Eye (tissue), 1 donor: Measurements from ENCODE around the gene ZNF276.
"Not testable (repeated sequence)": the region's sequence is repeated elsewhere in the genome, so short reads cannot be mapped to it uniquely, and the experiment has no call there.

Source experiments
- DNase-seq: peaks from one replicate; pipeline ENCODE4 v3.0.0-alpha.2; 2015

The ZNF276 gene

DNA sequence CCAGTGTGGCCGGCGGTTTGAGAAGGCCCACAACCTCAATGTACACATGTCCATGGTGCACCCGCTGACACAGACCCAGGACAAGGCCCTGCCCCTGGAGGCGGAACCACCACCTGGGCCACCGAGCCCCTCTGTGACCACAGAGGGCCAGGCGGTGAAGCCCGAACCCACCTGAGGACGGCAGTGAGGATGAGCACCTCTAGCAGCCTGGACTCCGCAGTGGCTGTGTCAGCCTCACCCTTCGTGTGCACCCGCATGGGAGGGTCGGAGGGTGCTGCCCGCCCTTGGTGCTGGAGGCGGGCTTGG is 16.7 kb downstream of the ZNF276 start:
- no peak for DNase-seq

DNA sequence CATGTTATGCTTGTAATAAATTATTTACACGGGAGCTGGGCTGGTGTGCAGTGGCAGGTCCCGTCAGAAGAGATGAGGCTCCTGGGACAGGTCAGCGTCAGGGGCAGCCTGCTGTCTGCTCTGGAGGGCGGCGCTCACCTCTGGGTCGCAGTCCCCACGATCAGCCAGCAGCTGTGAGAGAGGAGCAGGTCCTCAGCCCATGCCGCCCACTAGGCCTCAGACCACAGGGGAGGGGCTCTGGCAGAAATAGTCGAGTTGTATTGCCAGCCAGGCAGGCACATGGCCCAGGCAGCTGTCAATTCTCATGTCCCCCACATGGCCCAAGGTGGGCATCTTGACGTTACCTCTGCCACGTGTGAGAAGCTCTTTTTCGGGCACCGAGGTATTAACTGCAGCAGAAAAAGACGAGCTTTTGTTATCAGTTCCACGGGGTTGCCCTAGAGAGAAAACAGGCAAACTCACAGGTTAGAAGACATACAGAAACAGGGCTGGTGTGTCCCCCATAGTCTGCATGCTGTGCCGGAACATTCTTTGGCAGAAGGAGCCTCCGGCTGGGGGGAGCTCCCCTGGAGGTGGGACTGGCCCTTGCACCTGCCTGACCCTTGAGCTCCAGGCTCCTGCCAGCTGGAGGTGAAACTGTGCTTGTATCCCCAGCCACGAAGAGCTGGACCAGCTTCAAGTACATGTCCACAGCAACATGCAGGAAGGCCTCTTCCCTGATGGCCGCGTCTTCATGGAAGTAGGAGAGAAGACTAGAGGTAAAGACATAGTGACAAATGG is 17.4 kb downstream of the ZNF276 start:
- no peak for DNase-seq

DNA sequence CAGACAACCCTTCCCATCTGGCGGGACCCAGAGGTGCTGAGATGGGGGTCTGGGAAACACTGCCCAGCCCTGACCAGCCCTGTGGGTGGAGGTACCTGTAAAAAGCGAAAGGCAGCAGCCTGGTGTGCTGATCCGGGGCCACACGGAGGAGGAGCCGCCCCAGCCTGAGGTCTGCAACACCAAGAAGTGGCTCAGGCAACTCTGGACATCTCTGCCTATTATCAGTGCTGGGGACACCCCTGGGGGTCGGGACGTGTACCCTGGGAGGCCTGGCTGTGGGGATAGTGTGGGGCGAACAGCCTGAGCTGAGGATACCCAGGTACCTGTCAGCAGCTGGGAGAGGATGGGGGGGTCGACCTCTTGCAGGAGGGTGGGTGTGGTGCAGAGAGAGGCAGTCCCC is 18.0 kb downstream of the ZNF276 start:
- DNase-seq: no peak

DNA sequence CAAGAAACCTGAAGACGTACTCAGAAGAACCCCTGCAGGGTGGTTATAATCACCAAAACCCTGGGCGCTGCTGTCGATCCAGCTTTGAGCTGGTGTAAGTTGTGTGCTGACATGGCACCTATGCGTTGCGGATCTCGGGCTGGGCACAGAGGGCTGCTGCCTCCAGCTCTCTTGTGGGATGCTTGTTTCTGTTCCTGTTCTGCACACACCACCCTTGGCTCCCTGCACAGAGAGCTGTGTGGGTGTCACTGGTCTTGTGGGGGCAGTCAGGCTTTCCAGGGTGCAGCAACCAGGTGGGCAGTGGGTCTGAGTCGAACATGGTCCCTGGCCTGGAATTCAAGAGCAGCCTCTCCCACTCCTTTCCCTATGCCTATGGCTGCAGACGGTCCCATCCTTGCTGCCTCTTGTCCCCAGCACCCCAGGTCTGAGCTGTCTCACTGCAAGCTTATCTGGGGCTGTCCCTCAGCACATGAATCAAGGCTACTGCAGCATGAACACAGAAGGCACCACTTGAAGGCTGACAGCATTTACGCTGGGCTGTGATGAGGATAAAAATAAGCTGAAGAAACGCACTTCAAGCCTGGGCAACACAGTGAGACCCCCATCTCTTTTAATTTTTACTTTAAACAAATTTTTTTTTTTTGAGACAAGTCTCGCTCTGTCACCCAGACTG is 20.1 kb downstream of the ZNF276 start:
- DNase-seq: no peak

DNA sequence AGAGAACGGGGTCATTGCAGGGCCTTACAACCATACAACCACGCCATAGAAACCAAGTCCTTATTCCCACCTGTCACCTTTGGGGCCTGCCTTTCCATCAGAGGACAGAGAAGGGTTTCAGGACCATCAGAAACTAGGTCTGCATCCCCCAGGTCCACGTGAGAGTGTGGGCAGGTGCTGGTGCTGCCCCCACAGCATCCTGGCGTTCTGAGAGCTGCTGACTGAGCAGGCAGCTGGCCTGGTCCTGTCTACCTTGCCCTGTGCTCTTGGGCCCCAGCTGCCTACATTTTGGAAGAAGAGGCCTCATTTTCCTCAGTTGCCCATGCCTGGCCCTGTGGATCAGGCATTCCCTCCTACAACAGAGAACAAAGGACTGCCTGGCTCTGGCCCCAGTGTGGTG is 21.6 kb downstream of the ZNF276 start:
- DNase-seq: no peak

DNA sequence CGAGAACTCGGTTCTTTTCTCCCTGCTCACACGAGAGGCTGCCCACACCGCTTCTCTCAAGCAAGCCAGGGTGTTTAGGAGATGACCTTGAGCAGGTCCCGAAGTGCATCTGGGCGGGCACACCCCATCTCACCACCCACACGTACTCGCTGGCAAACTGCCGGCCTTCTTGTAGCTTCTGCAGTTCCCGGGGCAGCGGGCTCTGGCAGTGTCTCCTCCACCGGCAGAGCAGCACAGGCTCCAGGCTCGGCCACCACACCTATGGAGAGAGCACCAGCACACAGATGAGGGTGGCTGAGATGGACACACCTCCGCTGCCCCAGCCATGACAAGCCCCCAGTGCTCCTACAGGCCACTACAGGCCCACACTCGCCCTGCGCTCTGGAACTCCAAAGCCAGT is 23.5 kb downstream of the ZNF276 start:
- DNase-seq: no peak

DNA sequence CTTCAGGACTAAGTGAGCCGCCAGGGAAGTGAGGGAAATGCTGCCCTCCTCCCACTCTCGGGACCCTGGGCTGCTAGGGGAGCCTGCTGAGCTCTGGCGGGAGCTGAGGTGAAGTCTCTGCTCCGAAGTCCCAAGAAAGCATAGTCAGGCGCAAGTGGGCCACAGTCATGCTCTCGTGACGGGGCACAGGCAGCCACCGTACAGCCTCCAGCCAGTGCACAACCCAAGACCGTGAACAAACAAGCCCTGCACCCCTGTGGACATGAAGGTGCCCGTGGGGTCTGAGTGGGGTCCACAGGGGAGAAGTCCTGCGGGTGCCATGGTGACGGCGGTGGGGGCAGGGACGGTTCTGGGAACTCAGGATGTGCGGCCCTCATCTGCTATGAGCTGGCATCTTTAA is 24.7 kb downstream of the ZNF276 start:
- no peak for DNase-seq

DNA sequence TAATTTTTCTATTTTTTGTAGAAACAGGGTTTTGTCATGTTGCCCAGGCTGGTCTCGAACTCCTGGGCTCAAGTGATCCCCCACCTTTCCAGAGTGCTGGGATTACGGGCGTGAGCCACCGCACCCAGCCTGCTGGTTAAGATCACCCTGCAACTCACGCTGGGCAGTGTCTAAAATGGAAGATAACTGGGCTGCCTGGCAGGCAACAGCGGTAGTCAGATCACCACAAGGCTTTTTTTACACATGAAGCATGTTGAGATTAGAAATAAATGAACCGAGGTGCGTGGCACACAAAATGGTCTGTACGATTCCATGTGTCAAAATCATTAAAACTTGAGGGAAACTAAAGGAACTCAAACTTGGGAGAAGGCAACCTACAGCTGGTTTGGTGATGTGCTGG is 26.7 kb downstream of the ZNF276 start:
- DNase-seq: no peak

DNA sequence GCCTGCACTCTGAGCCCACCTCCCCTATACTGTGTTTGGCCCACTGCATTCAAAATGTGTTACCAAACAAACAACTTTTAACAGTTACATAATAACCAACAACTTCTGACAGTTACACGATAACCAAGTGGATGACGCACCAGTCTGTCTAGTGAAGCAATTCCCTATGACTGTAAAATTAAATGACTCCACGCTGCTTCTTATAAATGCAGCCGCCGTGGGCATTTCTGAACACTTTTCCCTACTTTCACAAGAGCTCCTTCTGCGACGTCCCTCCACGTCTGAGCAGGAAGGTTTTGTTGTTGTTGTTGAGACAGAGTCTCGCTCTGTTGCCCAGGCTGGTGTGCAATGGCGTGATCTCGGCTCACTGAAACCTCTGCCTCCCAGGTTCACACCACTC is 27.6 kb downstream of the ZNF276 start:
- no peak for DNase-seq

DNA sequence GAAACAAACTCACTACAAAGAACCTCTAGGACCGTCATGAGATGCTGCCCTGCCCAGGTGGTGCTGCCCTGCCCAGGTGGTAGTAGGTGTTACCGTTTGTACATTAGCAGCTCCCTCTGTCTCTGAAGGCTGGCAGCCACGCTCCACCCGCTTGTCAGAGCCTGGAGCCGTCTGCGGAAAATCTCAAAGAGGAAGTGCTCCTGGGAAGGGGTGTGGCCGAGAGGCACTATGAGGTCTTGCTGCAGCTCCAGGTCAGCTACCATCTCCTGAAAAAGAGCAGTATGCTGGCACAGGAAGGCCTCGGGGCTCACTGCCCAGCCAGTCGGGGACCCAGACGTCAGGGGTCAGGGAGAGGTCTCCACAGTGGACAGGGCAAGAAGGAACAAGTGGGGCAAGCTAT is 28.3 kb downstream of the ZNF276 start:
- DNase-seq: no peak

DNA sequence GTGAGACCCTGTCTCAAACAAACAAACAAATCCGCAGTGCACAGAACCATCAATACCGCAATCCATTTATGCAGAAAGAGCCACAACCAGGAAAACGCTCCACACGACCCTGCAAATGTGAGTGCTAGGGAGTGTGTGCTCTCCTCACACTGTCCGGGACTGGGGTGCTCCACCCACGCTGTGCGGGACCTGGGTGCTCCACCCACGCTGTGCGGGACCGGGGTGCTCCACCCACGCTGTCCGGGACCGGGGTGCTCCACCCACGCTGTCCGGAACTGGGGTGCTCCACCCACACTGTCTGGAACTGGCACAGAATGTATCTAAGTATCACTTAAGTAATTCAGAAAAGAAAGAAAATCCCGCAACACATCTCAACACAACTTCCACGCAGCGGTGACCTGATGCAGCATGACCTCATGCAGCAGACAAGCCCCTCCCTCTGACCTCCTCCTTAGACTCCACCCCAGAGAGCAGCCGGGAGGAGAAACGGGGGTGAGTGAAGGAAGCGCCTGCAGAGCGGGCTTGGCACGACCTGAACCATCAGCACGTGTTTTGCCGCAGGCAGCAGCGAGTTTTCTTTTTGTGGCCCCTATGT is 38.5 kb downstream of the ZNF276 start:
- DNase-seq: no peak

DNA sequence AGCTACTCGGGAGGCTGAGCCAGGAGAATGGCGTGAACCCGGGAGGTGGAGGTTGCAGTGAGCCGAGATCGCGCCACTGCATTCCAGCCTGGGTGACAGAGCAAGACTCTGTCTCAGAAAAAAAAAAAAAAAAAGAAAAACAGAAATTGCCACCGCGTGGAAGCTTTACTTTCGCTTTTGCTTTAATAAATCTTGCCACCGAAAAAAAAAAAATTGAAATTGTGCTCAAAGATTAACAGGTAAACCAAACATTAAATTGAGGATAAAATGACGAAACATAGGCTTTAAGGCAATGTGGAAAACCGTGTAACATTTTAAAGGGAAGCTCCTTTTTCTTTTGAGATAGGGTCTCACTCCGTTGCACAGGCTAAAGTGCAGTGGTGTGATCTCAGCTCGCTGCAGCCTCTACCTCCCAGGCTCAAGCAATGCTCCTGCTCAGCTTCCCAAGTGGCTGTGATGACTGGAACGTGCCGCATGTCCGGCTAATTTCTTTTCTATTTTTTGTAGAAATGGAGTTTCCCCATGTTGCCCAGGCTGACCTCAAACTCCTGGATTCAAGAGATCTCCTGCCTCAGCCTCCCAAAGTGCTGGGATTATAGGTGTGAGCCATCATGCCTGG is 40.1 kb downstream of the ZNF276 start:
- no peak for DNase-seq

DNA sequence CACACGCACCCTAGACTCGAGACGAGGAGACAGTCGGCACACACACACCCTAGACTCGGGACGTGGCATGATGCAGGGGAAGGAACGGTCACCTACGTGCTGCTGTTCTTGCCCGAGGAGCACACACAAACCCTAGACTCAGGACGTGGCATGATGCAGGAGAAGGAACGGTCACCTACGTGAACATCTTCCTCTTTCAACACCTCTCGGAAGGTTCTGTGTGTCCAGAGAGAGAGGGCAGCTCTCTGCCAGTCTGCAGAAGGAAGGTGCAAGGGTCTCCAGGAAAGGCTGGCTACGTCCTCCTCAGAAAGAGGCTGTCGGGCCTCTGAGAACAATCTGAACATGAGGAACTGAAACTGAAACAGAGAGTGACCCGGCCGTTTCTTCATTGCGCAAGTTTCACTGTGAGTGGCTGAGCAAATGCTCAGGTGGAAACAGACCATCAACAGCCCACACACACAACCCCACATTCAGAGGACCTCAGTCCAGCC is 43.4 kb downstream of the ZNF276 start:
- no peak for DNase-seq

DNA sequence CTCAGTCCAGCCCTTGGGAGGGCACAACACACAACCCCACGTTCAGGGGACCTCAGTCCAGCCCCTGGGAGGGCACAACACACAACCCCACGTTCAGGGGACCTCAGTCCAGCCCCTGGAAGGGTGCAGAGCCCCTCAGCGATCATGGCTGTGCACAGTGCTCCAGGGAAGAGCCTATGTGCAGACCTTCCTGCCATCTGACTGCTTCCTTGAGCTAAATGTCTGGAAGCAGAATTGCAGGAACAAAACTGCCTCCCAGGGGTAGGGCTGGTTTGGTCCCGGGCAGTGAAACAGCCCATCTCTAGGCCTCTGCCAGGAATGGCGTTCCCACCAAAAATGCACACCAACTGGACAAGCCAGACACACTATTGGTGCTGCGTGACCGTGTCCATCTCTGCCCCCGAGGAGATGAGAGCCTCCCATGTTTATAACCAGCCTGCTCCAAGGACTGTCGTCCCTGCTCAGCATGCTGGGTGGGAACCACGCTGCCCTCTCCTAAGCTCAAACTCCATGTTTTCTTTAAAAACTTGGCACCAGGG is 44.0 kb downstream of the ZNF276 start:
- DNase-seq: no peak

DNA sequence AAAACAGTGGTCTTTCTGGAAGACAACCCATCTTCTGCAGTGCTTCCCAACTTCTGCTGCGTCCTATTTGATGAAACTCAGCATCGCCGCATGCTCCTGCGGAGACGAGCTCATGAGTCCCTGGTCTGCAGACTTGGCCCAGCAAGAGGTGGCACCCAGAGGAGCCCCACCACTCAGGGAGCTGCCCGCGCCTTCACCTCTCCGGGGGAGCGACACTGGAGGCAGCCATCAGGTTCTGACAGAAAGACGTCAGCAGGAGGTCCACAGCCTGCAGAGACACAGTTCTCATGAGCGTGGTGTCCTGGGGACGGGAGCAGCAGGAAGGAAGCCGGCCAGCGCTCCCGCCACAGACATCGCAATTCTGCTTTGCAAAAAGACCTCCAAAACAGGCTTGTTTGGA is 49.0 kb downstream of the ZNF276 start:
- DNase-seq: no peak

DNA sequence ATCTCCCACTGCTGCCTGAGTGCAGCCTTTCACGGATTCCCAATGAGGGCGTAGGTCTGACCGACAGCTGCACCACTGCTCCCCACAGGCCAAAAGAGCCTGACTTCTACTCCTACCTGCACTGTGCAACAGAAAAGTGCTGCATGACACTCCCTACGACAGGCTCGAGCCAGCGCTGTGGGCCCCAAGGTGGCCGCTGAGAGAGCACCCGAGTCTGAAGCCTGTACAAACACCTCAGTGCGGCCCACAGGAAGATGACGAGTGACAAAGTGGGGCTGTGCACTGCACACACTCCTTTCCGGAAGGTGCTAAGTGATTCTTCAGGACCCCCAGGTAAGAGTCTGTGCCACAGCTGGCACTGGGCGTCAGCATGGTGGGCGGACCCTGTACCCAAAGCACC is 53.9 kb downstream of the ZNF276 start:
- DNase-seq: no peak

DNA sequence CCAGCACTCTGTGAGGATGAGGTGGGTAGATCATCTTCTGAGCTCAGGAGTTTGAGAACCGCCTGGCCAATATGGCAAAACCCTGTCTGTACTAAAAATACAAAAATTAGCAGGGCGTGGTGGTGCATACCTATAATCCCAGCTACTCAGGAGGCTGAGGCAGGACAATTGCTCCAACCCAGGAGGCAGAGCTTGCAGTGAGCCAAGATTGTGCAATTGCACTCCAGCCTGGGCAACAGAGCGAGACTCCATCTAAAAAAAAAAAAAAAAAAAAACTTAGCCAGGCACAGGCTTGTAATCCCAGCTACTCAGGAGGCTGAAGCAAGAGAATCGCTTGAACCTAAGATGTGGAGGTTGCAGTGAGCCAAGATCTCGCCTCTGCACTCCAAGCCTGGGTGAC is 56.9 kb downstream of the ZNF276 start:
- DNase-seq: not testable (repeated sequence)

DNA sequence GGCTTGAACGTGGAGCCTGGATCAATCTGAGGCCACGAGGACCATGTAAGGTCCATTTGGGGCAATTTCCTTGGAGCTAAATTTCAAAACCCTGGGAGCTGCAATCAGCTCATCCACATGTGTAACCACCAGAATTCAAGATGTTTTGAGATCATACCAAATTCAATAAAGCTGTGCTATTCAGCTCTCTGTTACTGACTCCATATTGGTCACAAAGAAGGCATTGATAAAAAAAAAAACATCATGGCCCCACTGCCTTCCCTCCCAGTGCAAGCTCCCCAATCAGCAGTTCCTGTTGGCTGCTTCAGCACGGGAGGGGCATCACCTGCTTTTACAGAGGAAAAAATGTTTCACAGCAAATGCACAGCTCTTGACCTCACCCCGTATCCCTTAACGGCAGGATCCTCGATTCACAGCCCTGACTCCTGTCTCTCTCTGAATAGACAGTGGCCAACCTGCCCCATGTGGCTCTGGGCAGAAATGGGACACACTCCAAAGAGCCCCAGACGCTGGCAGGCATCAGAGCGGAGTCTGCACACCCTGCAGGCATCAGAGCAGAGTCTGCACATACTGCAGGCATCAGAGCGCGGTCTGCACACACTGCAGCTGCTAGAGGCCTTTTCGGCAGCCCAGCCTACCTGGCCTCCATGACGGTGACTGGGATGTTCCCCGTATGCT is 58.0 kb downstream of the ZNF276 start:
- no peak for DNase-seq

DNA sequence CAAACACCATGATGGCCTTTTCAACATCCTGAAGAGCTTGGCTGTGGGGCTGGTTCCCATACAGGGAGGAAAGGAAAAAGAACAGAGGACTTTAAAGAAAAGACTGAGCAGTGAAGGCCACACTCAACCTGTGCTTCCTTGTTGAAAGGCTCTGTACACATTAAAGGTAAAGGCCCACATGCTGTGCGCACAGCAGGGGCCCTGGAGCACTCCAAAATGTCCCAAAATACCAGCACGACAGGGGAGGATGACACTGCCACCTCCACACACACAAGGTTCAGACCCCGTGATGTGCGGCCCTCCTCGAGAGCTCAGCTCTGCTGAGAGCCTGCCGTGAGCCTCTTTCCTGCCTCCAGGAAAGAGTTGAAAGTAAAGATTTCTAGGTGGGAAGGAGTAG is 58.6 kb downstream of the ZNF276 start:
- DNase-seq: no peak

DNA sequence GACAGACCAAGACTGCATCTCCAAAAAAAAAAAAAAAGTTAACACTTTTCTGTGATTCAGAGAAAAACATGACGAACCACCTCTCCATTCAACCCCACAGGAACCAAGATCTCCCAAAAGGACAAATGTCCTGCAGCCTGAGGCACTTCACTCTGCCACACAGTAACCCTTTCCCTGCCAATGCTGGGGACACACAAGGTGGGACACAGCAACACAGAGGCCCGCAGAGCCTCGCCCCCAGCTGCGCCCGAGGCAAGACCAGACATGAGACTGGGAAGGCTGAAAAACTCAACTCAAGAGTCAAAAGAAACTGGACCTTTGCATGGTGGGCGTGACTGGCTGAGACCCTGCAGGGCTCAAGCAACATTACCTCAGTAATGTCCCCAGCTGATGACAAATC is 61.2 kb downstream of the ZNF276 start:
- DNase-seq: no peak

DNA sequence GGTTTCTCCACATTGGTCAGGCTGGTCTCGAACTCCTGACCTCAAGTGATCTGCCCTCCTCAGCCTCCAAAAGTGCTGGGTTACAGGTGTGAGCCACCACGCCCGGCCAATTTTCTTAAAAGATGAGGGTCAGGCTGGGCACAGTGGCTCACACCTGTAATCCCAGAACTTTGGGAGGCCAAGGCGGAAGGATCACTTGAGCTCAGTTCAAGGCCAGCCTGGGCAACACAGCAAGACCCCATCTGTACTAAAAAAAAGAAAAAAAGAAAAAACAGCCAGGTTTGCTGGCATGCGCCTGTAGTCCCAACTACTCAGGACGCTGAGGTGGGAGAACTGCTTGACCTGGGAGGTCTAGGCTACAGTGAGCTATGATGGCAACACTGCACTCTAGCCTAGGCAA is 62.6 kb downstream of the ZNF276 start:
- DNase-seq: not testable (repeated sequence)

DNA sequence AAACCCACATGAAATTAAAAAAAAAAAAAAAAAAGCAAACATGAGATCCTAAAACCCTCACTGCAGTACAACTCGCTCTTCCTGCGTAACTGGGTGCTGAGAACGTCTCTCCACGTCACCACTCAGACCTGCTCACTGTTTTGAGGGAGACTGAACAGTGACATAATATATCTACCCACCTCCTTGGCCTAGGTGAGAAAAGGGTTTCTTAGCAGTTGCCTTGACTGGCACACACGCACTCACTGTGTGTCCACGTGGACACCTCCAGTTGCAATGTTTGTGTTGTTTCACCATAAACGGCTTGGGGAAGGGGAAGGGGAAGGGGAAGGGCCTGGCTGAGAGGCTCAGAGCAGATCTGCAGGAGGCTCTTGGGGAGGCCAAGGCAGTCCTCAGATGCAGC is 63.1 kb downstream of the ZNF276 start:
- no peak for DNase-seq

DNA sequence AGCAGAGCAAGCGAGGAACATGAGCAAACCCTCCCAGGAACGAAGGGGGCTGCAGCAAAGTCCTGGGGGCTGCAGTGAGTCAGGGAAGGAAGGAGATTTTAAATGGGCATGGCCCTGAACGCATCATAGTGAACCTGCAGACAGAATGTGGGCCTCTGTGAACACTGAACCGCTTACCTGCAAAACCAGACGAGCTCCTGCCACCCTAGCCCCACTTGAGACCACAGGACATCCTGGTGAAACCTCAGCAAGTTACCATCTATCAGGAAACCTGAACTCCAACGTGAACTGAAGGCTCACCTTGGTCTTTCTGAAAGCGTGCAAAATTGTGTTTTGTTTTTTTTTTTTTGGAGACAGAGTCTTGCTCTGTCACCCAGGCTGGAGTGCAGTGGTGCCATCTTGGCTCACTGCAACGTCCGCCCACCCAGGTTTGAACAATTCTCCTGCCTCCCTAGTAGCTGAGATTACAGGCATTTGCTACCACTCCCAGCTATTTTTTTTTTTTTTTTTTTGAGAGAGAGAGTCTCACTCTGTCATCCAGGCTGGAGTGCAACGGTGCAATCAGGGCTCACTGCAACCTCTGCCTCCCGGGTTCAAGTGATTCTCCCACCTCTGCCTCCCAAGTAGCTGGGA is 64.3 kb downstream of the ZNF276 start:
- DNase-seq: no peak
